ENCODE results near the gene MRPL24. TPM values are rescaled to one million over a fixed set of nuclear protein-coding genes. Genes with fewer than 3 reads are reported as not detected.

Gene MRPL24
- total and polyA plus RNA-seq, 2 of the 13 experiments (the other 11 are each of a cell fraction or from before 2014, with no cell fraction given): 38.1 to 42.9 TPM

DNA sequence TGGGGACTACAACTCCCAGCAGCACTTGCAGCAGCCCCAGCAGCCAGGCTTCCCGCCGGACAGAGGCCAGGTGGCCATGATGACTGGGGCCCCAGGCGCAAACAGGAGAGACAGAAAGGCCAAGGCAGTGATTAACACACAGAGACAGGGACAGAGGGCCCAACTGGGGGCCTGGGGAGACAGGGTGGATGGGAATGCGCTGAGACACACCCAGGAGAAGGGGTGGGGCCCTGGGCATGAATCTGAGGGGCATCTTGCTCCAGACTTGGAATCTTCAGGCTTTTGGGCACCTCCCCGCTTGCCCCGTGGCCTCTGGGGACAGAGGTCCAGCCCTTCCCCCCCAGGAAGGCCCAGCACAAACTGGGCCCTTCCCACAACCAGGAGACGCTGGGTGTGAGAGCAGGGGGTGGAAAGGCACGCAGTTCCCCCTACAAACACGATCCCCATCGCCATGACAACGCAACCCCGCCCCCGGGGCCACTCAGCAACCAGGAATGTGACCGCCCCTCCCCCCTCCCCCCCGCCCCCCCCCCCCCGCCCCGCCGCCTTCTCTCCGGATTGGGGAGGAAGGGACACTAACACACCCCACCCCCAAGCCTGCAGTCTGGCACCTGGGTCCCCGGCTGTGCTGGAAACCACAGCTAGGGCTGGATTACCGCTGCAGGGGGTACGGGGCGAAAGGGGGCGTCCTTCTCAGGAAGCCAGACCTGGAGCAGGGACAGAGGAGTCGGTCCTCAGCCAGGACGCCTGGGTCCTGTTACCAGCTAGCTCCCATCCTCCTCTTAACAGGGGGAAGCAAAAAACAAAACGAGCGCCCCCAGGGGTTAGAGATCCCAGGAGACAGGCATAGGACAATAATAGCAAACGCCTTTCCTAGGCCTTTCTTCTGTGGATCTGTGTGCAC is 6.1 kb upstream of the MRPL24 start (continued):
- TF ChIP-seq, protein P1, sequence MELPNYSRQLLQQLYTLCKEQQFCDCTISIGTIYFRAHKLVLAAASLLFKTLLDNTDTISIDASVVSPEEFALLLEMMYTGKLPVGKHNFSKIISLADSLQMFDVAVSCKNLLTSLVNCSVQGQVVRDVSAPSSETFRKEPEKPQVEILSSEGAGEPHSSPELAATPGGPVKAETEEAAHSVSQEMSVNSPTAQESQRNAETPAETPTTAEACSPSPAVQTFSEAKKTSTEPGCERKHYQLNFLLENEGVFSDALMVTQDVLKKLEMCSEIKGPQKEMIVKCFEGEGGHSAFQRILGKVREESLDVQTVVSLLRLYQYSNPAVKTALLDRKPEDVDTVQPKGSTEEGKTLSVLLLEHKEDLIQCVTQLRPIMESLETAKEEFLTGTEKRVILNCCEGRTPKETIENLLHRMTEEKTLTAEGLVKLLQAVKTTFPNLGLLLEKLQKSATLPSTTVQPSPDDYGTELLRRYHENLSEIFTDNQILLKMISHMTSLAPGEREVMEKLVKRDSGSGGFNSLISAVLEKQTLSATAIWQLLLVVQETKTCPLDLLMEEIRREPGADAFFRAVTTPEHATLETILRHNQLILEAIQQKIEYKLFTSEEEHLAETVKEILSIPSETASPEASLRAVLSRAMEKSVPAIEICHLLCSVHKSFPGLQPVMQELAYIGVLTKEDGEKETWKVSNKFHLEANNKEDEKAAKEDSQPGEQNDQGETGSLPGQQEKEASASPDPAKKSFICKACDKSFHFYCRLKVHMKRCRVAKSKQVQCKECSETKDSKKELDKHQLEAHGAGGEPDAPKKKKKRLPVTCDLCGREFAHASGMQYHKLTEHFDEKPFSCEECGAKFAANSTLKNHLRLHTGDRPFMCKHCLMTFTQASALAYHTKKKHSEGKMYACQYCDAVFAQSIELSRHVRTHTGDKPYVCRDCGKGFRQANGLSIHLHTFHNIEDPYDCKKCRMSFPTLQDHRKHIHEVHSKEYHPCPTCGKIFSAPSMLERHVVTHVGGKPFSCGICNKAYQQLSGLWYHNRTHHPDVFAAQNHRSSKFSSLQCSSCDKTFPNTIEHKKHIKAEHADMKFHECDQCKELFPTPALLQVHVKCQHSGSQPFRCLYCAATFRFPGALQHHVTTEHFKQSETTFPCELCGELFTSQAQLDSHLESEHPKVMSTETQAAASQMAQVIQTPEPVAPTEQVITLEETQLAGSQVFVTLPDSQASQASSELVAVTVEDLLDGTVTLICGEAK (IDR thresholded peaks at IDR 0.05): no peak
- TF ChIP-seq, protein P1 (CRISPR knock-in tag; IDR thresholded peaks at IDR 0.05): peak; percentile 36; the same call in 1 of the 2 replicates
- TF ChIP-seq, protein P2, sequence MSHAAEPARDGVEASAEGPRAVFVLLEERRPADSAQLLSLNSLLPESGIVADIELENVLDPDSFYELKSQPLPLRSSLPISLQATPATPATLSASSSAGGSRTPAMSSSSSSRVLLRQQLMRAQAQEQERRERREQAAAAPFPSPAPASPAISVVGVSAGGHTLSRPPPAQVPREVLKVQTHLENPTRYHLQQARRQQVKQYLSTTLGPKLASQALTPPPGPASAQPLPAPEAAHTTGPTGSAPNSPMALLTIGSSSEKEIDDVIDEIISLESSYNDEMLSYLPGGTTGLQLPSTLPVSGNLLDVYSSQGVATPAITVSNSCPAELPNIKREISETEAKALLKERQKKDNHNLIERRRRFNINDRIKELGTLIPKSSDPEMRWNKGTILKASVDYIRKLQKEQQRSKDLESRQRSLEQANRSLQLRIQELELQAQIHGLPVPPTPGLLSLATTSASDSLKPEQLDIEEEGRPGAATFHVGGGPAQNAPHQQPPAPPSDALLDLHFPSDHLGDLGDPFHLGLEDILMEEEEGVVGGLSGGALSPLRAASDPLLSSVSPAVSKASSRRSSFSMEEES (CRISPR knock-in tag; IDR thresholded peaks at IDR 0.05): peak; percentile 40; the same call in 1 of the 2 replicates
- TF ChIP-seq CAMTA2 (CRISPR knock-in tag; IDR thresholded peaks at IDR 0.05; ENCODE audit: borderline replicate concordance): no peak
- TF ChIP-seq ZNF598 (CRISPR knock-in tag; IDR thresholded peaks at IDR 0.05; ENCODE audit: borderline replicate concordance): no peak
- no peak for TF ChIP-seq ZNF737 (CRISPR knock-in tag; IDR thresholded peaks at IDR 0.05; ENCODE audit: borderline replicate concordance)
- TF ChIP-seq NCOR1 (IDR thresholded peaks at IDR 0.05; ENCODE audit: borderline replicate concordance, low read length): 0 out of 2 replicates have a peak, but pooled peaks have one; percentile 25
- TF ChIP-seq, protein P3, sequence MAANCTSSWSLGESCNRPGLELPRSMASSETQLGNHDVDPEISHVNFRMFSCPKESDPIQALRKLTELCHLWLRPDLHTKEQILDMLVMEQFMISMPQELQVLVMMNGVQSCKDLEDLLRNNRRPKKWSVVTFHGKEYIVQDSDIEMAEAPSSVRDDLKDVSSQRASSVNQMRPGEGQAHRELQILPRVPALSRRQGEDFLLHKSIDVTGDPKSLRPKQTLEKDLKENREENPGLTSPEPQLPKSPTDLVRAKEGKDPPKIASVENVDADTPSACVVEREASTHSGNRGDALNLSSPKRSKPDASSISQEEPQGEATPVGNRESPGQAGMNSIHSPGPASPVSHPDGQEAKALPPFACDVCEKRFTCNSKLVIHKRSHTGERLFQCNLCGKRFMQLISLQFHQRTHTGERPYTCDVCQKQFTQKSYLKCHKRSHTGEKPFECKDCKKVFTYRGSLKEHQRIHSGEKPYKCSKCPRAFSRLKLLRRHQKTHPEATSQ (CRISPR knock-in tag; IDR thresholded peaks at IDR 0.05; ENCODE audit: borderline replicate concordance): no peak
- TF ChIP-seq, protein P4, sequence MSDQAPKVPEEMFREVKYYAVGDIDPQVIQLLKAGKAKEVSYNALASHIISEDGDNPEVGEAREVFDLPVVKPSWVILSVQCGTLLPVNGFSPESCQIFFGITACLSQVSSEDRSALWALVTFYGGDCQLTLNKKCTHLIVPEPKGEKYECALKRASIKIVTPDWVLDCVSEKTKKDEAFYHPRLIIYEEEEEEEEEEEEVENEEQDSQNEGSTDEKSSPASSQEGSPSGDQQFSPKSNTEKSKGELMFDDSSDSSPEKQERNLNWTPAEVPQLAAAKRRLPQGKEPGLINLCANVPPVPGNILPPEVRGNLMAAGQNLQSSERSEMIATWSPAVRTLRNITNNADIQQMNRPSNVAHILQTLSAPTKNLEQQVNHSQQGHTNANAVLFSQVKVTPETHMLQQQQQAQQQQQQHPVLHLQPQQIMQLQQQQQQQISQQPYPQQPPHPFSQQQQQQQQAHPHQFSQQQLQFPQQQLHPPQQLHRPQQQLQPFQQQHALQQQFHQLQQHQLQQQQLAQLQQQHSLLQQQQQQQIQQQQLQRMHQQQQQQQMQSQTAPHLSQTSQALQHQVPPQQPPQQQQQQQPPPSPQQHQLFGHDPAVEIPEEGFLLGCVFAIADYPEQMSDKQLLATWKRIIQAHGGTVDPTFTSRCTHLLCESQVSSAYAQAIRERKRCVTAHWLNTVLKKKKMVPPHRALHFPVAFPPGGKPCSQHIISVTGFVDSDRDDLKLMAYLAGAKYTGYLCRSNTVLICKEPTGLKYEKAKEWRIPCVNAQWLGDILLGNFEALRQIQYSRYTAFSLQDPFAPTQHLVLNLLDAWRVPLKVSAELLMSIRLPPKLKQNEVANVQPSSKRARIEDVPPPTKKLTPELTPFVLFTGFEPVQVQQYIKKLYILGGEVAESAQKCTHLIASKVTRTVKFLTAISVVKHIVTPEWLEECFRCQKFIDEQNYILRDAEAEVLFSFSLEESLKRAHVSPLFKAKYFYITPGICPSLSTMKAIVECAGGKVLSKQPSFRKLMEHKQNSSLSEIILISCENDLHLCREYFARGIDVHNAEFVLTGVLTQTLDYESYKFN (CRISPR knock-in tag; conservative IDR thresholded peaks at IDR 0.05): 0 out of 2 replicates have a peak, but pooled peaks have one; percentile 31

Measured in HepG2 (cell line).